NB4 (cell line): ENCODE measurements around the gene MET.

ENCODE experiments used
- CTCF ChIP-seq: IDR thresholded peaks from one replicate; pipeline ENCODE4 v1.5.1; 2012; ENCODE audit warnings: low read depth, low read length
- POLR2A ChIP-seq: IDR thresholded peaks from 2 replicates; pipeline ENCODE4 v1.6.1; 2011; ENCODE audit warnings: mild to moderate bottlenecking; ENCODE audit not compliant: insufficient read length; ENCODE audit errors: extremely low read depth

GRCh38 chr7:116780966-116781365 is 109.0 kb downstream of the MET start:
- TF ChIP-seq POLR2A = no peak
- TF ChIP-seq CTCF = no peak
